GM12878 (cell line): Measurements from ENCODE around the gene NEU3. TPM values are rescaled to one million over a fixed set of nuclear protein-coding genes. Genes with fewer than 3 reads are reported as not detected.

ENCODE experiments used
- ATAC-seq: fragments of 200-7000 bp; cut with Tn5 transposase; 3 replicates; pipeline ENCODE4 v1.9.1; 2020; ENCODE audit warnings: mild to moderate bottlenecking, moderate library complexity
- BruUV-seq: library from RNA; stranded (reverse); fragments of 400-500 nt; replicated peaks from 2 replicates; lab custom pipeline; 2021; lab: Mats Ljungman, UMichigan
- CTCF ChIA-PET: fragments of 300-600 bp; sonication (Branson Sonifier 250); formaldehyde crosslinking; extraction: SDS; loops from one replicate; lab custom pipeline; 2021; ENCODE audit warnings: inconsistent platforms; lab: Yijun Ruan, JAX
- POLR2A ChIA-PET: fragments of 350-600 bp; formaldehyde crosslinking; extraction: SDS; loops from one replicate; lab custom pipeline; 2021; ENCODE audit warnings: inconsistent platforms; lab: Charles Lee
- RAD21 ChIA-PET: fragments of 300-600 bp; sonication (Branson Sonifier 250); formaldehyde crosslinking; loops from one replicate; lab custom pipeline; 2023; ENCODE audit warnings: antibody characterized with exemption; ENCODE audit not compliant: unreplicated experiment; lab: Charles Lee
- SMC1A ChIA-PET: fragments of 300-600 bp; sonication (Branson Sonifier 250); formaldehyde crosslinking; loops from one replicate; lab custom pipeline; 2023; ENCODE audit not compliant: unreplicated experiment, uncharacterized antibody; lab: Charles Lee
- DNase-seq: peaks from one replicate; pipeline ENCODE4 v3.0.0-alpha.2; 2011; ENCODE audit warnings: low read depth, low spot score
- FAIRE-seq: peaks from 3 replicates; lab custom pipeline; 2011; peaks lifted over from hg19 to GRCh38; lab: Jason Lieb, UNC
- H2AFZ ChIP-seq: 2 replicates; pipeline ENCODE4 v1.6.0; 2011; ENCODE audit warnings: low read depth, low read length, control low read depth; ENCODE audit not compliant: control insufficient read depth
- H3K27ac ChIP-seq: 2 replicates; pipeline ENCODE4 v1.5.1; 2011; ENCODE audit warnings: control low read depth; ENCODE audit not compliant: control insufficient read depth, insufficient read depth
- H3K27me3 ChIP-seq, 2 experiments: replicated peaks in 1 of 2; 2 replicates each; pipeline versions ENCODE4 v1.6.0 to v1.6.1; 2011; ENCODE audit warnings: low read length in 1 of 2; ENCODE audit not compliant: control insufficient read depth in 2 of 2, insufficient read depth in 2 of 2
- H3K36me3 ChIP-seq, 2 experiments: 2 replicates each; pipeline ENCODE4 v1.5.1; 2011; ENCODE audit warnings: low read length in 1 of 2; ENCODE audit not compliant: control insufficient read depth in 2 of 2, insufficient read depth in 2 of 2
- H3K4me1 ChIP-seq: 2 replicates; pipeline ENCODE4 v1.6.1; 2011; ENCODE audit warnings: mild to moderate bottlenecking, low read length, moderate library complexity, mixed read lengths; ENCODE audit not compliant: control insufficient read depth, insufficient read depth
- H3K4me2 ChIP-seq: 2 replicates; pipeline ENCODE4 v1.6.0; 2011; ENCODE audit warnings: control low read depth; ENCODE audit not compliant: control insufficient read depth, insufficient read depth
- H3K4me3 ChIP-seq: fragments of 200-600 bp; sonication (generic); 2 replicates; pipeline ENCODE4 v1.5.1; 2016
- H3K79me2 ChIP-seq: 2 replicates; pipeline ENCODE4 v1.6.0; 2011; ENCODE audit warnings: low read length; ENCODE audit not compliant: control insufficient read depth, insufficient read depth
- H3K9ac ChIP-seq: 2 replicates; pipeline ENCODE4 v1.8.0; 2011; ENCODE audit warnings: low read length, control low read depth, mixed read lengths; ENCODE audit not compliant: control insufficient read depth, insufficient read depth
- H3K9me3 ChIP-seq: replicated peaks from 3 replicates; pipeline ENCODE4 v1.5.1; 2011; ENCODE audit warnings: mild to moderate bottlenecking, low read length; ENCODE audit not compliant: control insufficient read depth, insufficient read depth
- H4K20me1 ChIP-seq: 2 replicates; pipeline ENCODE4 v1.6.0; 2011; ENCODE audit not compliant: control insufficient read depth, insufficient read depth
- BMI1 ChIP-seq: fragments of 450-650 bp; IDR thresholded peaks from 2 replicates; pipeline ENCODE4 v1.6.1; 2016; ENCODE audit warnings: mild to moderate bottlenecking, moderate library complexity, borderline replicate concordance
- BRCA1 ChIP-seq: IDR thresholded peaks from 2 replicates; pipeline ENCODE4 v1.6.1; 2011; ENCODE audit warnings: low read depth, low read length, improper control_type of control experiment
- KDM1A ChIP-seq: fragments of 200-600 bp; sonication (generic); IDR thresholded peaks from 2 replicates; pipeline ENCODE4 v1.6.1; 2016; ENCODE audit warnings: borderline replicate concordance
- KLF5 ChIP-seq: fragments of 450-650 bp; IDR thresholded peaks from 2 replicates; pipeline ENCODE4 v1.6.1; 2014; ENCODE audit warnings: mild to moderate bottlenecking; ENCODE audit not compliant: partially characterized antibody
- NBN ChIP-seq: fragments of 450-650 bp; IDR thresholded peaks from 2 replicates; pipeline ENCODE4 v1.6.1; 2016
- SPI1 ChIP-seq: IDR thresholded peaks from 2 replicates; pipeline ENCODE4 v1.6.1; 2011; ENCODE audit warnings: low read depth, mild to moderate bottlenecking, low read length, moderate library complexity, borderline replicate concordance; ENCODE audit not compliant: insufficient read depth
- ZNF217 ChIP-seq: fragments of 450-650 bp; IDR thresholded peaks from 2 replicates; pipeline ENCODE4 v1.6.1; 2017; ENCODE audit warnings: antibody characterized with exemption, mild to moderate bottlenecking
- ZNF274 ChIP-seq: IDR thresholded peaks from one replicate; pipeline ENCODE4 v1.8.0; 2011; ENCODE audit not compliant: insufficient read length, insufficient read depth
- ZNF622 ChIP-seq: fragments of 450-650 bp; IDR thresholded peaks from 2 replicates; pipeline ENCODE4 v1.6.1; 2017; ENCODE audit warnings: mild to moderate bottlenecking, inconsistent platforms
- WGBS: methylation state at CpG from one replicate; pipeline ENCODE4 v1.1.6; 2016; ENCODE audit warnings: low lambda C conversion rate; ENCODE audit not compliant: insufficient replicate concordance, insufficient coverage; ENCODE audit errors: missing lambda C conversion rate; 5-methylcytosine and 5-hydroxymethylcytosine counted together
- in situ Hi-C: fragments of 300-500 bp; cut with MboI; formaldehyde crosslinking; loops from 9 replicates; pipeline ENCODE4 v1.14.3; 2018; ENCODE audit warnings: mixed read lengths
- intact Hi-C: fragments of 100-400 bp; cut with micrococcal nuclease; formaldehyde crosslinking; loops from one replicate; pipeline ENCODE4 v1.14.2; 2022; ENCODE audit not compliant: unreplicated experiment
- polyA plus RNA-seq, 11 experiments: library from polyadenylated mRNA; depleted of rRNA in 4 of 11; unstranded in 6 of 11; stranded (reverse) in 5 of 11; fragments of >200 nt; fragmentation: Nextera tagmentation in 4 of 11; fragmentation: Illumina TruSeq in 1 of 11; extraction: Ambion mirVana in 4 of 11; extraction: Trizol in 1 of 11; gene quantifications; 1 replicate in 1 of 11; 2 replicates in 10 of 11; pipeline versions ENCODE4 v1.2.1 to v1.2.3, GENCODE V29; 2011 to 2016; ENCODE audit warnings: inconsistent platforms in 2 of 11, missing spikeins in 2 of 11, low read depth in 1 of 11
- total RNA-seq, 4 experiments: library from RNA; depleted of rRNA in 3 of 4; stranded (reverse); fragments of >200 nt in 3 of 4; fragmentation: Illumina TruSeq in 1 of 4; extraction: Trizol in 1 of 4; gene quantifications; 2 replicates each; pipeline versions ENCODE4 v1.2.1 to v1.2.3, GENCODE V29; 2013 to 2021
- TF ChIP-seq, protein P1 (sequence below): fragments of 450-650 bp; IDR thresholded peaks from 2 replicates; pipeline ENCODE4 v1.6.1; 2016; ENCODE audit warnings: mild to moderate bottlenecking, moderate library complexity, borderline replicate concordance
- TF ChIP-seq, protein P2 (sequence below): fragments of 450-650 bp; IDR thresholded peaks from 2 replicates; pipeline ENCODE4 v1.6.1; 2014; ENCODE audit warnings: mild to moderate bottlenecking

NEU3 gene
- total and polyA plus RNA-seq, 10 of the 15 experiments (the other 5 are each of a cell fraction or from before 2014, with no cell fraction given) = 2.5 to 20.3 (median 13.4) TPM

DNA sequence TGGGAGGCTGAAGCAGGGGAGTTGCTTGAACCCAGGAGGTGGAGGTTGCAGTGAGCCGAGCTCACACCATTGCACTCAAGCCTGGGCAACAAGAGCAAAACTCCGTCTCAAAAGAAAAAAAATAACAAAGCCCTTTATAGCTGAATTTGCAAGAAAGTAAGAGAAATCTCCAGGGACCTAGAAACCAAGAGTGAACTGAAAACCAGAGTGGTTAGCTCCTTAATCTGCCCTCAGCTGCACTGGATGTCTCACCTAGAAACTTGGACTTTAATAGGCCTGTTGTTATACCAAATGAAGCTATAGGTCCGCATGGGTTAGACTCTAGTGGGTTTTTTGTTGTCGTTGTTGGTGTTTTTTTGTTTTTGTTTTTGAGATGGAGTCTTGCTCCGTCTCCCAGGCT is 4.1 kb downstream of the NEU3 start (continued):
- no peak for TF ChIP-seq KLF5
- TF ChIP-seq, protein P1, sequence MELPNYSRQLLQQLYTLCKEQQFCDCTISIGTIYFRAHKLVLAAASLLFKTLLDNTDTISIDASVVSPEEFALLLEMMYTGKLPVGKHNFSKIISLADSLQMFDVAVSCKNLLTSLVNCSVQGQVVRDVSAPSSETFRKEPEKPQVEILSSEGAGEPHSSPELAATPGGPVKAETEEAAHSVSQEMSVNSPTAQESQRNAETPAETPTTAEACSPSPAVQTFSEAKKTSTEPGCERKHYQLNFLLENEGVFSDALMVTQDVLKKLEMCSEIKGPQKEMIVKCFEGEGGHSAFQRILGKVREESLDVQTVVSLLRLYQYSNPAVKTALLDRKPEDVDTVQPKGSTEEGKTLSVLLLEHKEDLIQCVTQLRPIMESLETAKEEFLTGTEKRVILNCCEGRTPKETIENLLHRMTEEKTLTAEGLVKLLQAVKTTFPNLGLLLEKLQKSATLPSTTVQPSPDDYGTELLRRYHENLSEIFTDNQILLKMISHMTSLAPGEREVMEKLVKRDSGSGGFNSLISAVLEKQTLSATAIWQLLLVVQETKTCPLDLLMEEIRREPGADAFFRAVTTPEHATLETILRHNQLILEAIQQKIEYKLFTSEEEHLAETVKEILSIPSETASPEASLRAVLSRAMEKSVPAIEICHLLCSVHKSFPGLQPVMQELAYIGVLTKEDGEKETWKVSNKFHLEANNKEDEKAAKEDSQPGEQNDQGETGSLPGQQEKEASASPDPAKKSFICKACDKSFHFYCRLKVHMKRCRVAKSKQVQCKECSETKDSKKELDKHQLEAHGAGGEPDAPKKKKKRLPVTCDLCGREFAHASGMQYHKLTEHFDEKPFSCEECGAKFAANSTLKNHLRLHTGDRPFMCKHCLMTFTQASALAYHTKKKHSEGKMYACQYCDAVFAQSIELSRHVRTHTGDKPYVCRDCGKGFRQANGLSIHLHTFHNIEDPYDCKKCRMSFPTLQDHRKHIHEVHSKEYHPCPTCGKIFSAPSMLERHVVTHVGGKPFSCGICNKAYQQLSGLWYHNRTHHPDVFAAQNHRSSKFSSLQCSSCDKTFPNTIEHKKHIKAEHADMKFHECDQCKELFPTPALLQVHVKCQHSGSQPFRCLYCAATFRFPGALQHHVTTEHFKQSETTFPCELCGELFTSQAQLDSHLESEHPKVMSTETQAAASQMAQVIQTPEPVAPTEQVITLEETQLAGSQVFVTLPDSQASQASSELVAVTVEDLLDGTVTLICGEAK = no peak
- TF ChIP-seq BMI1 = no peak; the same call in 1 of the 2 replicates
- TF ChIP-seq, protein P2, sequence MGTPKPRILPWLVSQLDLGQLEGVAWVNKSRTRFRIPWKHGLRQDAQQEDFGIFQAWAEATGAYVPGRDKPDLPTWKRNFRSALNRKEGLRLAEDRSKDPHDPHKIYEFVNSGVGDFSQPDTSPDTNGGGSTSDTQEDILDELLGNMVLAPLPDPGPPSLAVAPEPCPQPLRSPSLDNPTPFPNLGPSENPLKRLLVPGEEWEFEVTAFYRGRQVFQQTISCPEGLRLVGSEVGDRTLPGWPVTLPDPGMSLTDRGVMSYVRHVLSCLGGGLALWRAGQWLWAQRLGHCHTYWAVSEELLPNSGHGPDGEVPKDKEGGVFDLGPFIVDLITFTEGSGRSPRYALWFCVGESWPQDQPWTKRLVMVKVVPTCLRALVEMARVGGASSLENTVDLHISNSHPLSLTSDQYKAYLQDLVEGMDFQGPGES = no peak
- TF ChIP-seq NBN = peak; percentile 65; the same call in 1 of the 2 replicates
- TF ChIP-seq ZNF217 = 0 out of 2 replicates have a peak, but pooled peaks have one; percentile 32

DNA sequence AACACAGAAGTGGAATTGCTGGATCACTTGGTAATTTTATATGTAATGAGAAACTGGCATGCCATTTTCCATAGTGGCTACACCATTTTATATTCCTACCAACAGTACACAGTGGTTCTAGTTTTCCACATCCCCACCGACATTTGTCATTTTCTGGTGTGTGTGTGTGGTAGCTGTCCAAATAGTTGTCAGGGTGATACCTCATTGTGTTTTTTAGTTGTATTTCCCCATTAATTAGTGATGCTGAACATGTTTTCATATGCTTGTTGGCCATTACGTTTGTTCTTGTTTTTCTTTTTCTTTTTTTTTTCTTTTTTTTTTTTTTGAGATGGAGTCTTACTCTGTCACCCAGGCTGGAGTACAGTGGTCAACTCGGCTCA is 12.2 kb downstream of the NEU3 start:
- Histone ChIP-seq H4K20me1 (no peaks in the 10 kb centered on the region), H3K9me3 (no peaks in the 10 kb centered on the region; the same call in 2 of the 3 replicates), H3K27ac (no peak overlapping the region), H2AFZ (no peak overlapping the region), H3K79me2 (no peaks in the 10 kb centered on the region; the same call in 1 of the 2 replicates), H3K4me1 (peaks cover 19% of the 10 kb centered on the region), H3K27me3 (no peaks in the 10 kb centered on the region), H3K9ac (no peak overlapping the region), H3K36me3 (peaks cover 8 to 17% of the 10 kb centered on the region in 2 experiments), H3K4me2 (no peak overlapping the region), H3K4me3 (no peak overlapping the region)
- FAIRE-seq (no peak), ATAC-seq (no peak), DNase-seq (no peak)
- POLR2A ChIA-PET = interaction anchor here (0.7 kb wide), 1 partner anchor 17 kb away, joined by 4 read pairs; no protein-coding TSS in a partner anchor
- in situ Hi-C loops (no loop called here), intact Hi-C loops (no loop called here)
- no TSS peak for BruUV-seq
- CTCF ChIA-PET = interaction anchor here (2.0 kb wide), 1 partner anchor 204 kb away, joined by 6 read pairs; no protein-coding TSS in a partner anchor
- TF ChIP-seq ZNF274 (no peak), KLF5 (no peak), KDM1A (no peak), SPI1 (no peak), ZNF622 (no peak), BRCA1 (no peak)
- RAD21 ChIA-PET = no interaction called here
- WGBS = 98% methylated on average over 3 of the region's 3 CpGs
- SMC1A ChIA-PET = interaction anchor here (1.1 to 2.0 kb wide), 2 partner anchors 8 to 35 kb away, joined by 3 to 9 read pairs; no protein-coding TSS in a partner anchor
